ENCODE measurements around the gene PNPLA5.

PNPLA5 gene

GRCh38 chr22:43832393-43833265, 59.2 kb downstream of the PNPLA5 start:
- no peak overlapping the region for H3K4me3 Mint-ChIP-seq
- no peaks in the 10 kb centered on the region for H3K36me3 Mint-ChIP-seq
- H3K27ac Mint-ChIP-seq = no peak overlapping the region
- no peaks in the 10 kb centered on the region for H3K9me3 Mint-ChIP-seq (ENCODE audit: low read depth)
- H3K27me3 Mint-ChIP-seq = no peaks in the 10 kb centered on the region
- H3K4me1 Mint-ChIP-seq (ENCODE audit: low read depth) = no peaks in the 10 kb centered on the region

GRCh38 chr22:43831561-43832392, 60.0 kb downstream of the PNPLA5 start:
- H3K4me1 Mint-ChIP-seq (ENCODE audit: low read depth) = no peaks in the 10 kb centered on the region
- no peaks in the 10 kb centered on the region for H3K9me3 Mint-ChIP-seq (ENCODE audit: low read depth)
- no peaks in the 10 kb centered on the region for H3K27me3 Mint-ChIP-seq
- H3K36me3 Mint-ChIP-seq = no peaks in the 10 kb centered on the region
- H3K4me3 Mint-ChIP-seq = no peak overlapping the region
- H3K27ac Mint-ChIP-seq = no peak overlapping the region

DNA sequence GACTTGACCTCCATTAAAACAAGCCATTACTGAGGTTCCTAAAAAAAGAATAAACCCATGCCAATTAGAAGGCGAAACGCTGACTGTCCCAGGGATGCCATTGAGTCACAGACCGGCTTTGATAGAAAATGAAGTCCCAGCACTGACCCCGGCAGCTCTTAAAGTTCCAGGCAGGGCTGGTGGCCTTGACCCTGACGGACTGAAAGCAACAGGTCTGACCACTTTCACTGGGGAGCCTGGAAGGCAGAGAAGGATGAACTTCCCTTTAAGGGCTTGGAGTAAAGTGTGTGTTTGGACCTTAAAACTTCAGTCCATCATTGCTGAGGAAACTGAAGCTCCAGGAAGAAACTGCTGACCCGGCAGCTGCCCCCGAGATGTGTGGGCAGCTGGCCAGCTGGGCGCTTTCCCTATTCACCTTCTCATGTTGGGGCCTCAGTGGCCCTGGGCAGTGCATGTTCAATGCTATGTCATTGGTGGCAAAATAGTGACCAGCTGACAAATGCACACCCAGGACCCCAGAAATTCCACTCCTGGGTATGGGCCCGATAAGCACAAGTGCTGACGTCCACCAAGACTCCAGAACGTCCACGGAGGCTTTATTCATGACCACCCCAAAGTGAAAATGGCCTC, 60.8 kb downstream of the PNPLA5 start:
- H3K9me3 Mint-ChIP-seq (ENCODE audit: low read depth) = no peaks in the 10 kb centered on the region
- H3K27ac Mint-ChIP-seq = no peak overlapping the region
- no peaks in the 10 kb centered on the region for H3K27me3 Mint-ChIP-seq
- no peaks in the 10 kb centered on the region for H3K4me1 Mint-ChIP-seq (ENCODE audit: low read depth)
- no peak overlapping the region for H3K4me3 Mint-ChIP-seq
- H3K36me3 Mint-ChIP-seq = no peaks in the 10 kb centered on the region

GRCh38 chr22:43829904-43830851, 61.6 kb downstream of the PNPLA5 start:
- H3K9me3 Mint-ChIP-seq (ENCODE audit: low read depth) = no peaks in the 10 kb centered on the region
- no peaks in the 10 kb centered on the region for H3K4me1 Mint-ChIP-seq (ENCODE audit: low read depth)

More at GRCh38 chr22:43829904-43830851, 61.6 kb downstream of the PNPLA5 start:
- H3K27ac Mint-ChIP-seq = no peak overlapping the region
- H3K27me3 Mint-ChIP-seq = peaks cover 4% of the 10 kb centered on the region
- H3K4me3 Mint-ChIP-seq = no peak overlapping the region
- no peaks in the 10 kb centered on the region for H3K36me3 Mint-ChIP-seq

All from activated naive CD8-positive, alpha-beta T cell (primary cell).